CD4-positive, alpha-beta T cell treated with Interleukin-2 at 100 ng/mL for 4 hours (primary cell): ENCODE data around the gene PODN.
A peak's percentile ranks its signal among the peaks of the same experiment; 100 is the strongest.

Experiments
- DNase-seq: peaks from one replicate; pipeline ENCODE4 v3.0.0-alpha.2; 2020; ENCODE audit warnings: low spot score

PODN gene

DNA sequence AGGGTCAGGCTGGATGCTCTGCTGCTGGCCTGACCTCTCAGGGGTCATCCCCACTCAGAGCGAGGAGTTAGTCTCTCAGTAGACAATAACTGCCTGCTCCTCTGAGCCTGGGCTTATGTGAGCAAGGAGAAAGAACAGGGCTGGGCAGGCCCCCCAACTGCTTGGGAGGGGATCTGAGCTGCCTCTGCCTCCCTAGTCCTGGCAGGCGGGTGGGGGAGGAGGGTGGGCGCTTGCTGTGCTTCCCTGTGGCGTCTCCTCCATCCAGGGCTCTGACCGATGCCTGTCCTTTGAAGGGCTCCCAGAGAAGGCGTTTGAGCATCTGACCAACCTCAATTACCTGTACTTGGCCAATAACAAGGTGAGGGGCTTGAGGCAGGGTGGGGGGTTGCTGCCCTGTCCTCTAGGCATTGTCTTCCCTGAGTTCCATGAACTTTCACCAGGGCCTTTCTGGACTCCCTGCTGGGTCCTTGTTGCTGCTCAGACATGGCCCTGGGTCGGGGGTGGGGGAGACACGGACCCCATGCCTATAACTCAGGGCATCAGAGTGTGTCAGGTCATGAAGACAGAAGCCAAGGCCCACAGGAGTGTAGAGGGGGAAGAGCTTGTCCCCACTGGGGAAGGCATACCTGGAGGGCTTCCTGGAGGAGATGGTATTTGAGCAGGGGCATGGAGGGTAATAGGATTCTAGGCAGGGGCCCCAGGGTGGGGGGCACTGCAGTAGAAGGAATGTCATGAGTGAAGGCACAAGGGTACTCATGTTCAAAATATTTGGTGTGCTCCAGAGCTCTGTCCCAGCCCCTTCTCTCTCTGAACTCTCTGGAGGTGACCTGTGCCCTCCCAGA is 12.5 kb downstream of the PODN start:
- no peak for DNase-seq

DNA sequence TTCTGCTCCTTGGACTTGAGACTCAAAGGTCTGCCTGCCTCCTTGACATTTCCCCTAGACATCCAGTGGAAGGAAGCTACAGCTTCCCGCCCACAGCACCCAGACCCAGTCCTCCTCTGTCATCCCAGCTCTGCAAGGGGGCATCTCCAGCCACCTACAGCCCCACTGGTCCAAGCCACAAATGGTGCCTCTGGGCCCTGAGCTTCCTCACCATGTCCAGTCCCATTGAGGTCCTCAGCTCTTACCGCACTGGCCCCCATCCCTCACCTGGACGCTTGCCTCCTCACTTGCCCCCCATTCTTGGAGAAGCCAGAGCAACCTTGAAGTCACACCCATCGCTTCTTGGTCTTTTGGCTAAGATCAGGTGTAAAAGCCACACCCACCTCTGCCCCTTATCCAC is 13.2 kb downstream of the PODN start:
- DNase-seq = no peak

DNA sequence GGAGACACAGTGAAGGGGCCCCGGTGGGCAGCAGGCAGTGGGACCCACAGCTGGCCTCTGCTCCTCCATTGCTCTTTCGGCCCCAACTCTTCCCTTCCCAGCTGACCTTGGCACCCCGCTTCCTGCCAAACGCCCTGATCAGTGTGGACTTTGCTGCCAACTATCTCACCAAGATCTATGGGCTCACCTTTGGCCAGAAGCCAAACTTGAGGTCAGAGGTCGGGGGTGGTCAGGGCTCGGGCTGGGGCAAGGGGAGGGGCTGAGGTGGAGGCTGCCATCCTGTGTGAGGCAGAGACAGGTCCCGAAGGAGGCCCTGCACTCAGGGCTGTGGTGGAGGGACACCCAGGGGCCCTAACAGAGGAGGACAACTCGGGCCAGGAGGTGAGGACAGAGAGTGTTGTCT is 13.7 kb downstream of the PODN start:
- DNase-seq = no peak

DNA sequence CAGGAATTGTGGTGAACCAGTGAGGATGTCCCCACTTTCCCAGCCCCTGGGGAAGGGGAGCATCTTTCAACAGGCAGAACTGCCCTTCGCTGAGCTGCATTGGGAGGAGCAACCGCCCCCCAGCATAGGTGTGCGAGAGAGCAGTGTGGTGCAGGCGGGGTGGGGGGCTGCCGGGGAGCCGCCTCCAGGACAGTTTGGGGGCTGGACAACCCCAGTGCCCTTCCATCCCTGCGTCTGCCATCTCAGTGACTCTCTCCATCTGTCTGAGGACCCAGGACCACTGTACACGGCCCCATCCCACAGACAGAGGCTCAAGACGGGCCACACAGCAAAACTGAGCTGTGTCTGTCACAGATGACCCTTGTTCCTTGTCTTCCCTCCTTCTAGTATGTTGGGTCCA is 14.2 kb downstream of the PODN start:
- no peak for DNase-seq

DNA sequence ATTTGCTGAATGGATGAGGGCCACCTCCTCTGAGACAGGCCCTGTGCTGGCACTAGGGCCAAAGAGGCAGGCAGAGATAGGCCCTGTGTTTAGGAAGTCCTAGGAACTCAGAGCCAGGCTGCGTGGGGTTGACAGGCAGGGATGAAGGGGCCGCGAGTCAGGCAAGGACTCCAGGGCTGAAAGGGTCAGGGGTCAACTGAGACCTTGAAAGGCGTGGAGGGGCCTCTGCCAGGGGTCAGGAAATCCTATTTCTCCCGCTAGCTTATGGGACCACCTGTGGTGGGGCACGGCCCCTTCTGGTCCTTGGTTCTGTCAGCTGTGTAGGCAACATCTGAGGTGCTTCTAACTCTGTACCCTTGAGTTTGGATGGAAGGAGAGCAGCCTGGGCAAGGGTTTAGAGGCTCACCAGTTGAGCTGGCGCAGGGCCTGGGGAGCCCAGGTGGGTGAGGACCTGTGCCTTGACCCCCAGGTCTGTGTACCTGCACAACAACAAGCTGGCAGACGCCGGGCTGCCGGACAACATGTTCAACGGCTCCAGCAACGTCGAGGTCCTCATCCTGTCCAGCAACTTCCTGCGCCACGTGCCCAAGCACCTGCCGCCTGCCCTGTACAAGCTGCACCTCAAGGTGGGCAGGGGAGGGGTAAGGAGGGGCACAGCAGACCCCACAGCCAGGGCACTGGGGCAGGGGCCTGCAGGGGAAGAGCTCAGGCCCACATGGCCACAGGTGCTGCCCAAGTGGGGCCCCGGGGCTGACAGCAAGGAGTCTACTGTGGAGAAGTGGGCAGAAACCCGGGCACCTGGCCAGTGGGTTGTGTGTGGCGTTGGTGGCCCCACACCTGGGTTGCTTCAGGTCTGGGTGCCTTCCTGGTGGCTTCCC is 14.9 kb downstream of the PODN start:
- no peak for DNase-seq

DNA sequence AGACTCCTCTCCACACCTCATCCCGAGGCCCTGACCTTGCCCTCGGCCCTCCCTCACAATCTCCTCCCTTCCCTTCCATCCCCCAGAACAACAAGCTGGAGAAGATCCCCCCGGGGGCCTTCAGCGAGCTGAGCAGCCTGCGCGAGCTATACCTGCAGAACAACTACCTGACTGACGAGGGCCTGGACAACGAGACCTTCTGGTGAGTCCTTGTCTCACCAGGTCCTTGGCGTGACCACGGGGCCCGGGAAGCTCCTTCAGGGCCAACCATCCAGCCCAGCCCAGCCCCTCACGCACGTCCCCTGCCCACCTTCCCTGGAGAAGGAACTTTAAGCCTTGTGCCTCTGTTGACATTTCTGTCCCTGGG is 15.6 kb downstream of the PODN start:
- DNase-seq = no peak

DNA sequence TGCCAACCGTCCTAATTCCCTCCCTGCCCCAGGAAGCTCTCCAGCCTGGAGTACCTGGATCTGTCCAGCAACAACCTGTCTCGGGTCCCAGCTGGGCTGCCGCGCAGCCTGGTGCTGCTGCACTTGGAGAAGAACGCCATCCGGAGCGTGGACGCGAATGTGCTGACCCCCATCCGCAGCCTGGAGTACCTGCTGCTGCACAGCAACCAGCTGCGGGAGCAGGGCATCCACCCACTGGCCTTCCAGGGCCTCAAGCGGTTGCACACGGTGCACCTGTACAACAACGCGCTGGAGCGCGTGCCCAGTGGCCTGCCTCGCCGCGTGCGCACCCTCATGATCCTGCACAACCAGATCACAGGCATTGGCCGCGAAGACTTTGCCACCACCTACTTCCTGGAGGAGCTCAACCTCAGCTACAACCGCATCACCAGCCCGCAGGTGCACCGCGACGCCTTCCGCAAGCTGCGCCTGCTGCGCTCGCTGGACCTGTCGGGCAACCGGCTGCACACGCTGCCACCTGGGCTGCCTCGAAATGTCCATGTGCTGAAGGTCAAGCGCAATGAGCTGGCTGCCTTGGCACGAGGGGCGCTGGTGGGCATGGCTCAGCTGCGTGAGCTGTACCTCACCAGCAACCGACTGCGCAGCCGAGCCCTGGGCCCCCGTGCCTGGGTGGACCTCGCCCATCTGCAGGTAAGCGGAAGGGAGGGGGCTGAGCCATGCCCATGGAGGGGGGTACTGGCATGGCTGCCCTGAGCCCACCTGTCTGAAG is 16.5 kb downstream of the PODN start:
- DNase-seq = no peak

DNA sequence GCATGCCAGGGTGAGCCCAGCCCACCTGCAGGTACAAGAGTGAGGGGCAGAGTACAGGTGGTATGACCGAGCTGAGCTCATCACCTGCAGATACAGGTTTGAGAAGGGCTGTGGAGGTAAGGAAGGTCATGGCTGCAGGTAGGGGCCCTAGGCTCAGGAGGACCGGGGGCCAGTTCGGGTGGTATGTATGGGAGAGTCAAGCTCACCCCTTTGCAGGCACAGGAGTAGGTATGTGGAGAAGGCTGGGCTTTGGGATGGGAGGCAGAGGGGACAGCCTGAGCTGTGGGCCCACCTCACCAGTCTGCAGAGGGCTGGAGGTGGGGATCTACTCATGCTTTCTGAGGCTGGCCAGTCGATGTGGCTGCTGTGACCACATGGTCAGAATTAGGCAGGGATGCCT is 17.2 kb downstream of the PODN start:
- no peak for DNase-seq

DNA sequence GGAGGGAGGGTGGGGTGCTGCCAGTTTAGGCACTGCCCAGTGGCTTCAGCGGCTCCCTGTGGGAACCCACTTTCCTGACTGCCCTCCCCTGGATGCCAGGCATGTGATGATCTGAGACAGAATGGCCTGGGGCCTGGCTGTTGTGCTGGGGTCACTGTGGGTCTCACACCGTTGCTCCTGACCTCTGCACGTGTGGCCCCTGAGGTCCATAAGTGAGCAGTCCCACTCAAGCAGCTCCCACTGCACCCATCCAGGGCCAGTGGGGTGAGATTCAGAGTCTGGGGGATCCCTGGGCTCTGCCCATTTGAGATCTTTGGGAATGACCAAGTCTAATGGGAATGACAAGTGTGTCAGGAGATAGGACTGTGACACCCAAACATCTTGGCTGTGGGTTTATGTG is 18.0 kb downstream of the PODN start:
- DNase-seq = no peak

DNA sequence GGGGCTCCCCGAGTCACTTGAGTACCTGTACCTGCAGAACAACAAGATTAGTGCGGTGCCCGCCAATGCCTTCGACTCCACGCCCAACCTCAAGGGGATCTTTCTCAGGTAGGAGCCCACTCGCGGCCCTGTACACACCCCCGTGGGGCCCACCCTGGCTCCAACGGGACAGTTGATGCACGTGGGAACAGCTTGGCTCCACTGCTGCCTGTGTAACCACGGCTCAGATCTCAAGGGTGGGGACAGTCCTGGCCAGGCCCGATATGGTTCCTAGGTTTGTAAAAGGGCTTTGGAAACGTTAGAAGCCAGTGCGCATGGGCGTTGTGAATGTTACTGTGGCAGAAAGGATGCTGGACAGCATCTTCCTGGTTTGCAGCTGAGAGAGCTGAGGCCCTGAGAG is 18.8 kb downstream of the PODN start:
- DNase-seq = no peak

DNA sequence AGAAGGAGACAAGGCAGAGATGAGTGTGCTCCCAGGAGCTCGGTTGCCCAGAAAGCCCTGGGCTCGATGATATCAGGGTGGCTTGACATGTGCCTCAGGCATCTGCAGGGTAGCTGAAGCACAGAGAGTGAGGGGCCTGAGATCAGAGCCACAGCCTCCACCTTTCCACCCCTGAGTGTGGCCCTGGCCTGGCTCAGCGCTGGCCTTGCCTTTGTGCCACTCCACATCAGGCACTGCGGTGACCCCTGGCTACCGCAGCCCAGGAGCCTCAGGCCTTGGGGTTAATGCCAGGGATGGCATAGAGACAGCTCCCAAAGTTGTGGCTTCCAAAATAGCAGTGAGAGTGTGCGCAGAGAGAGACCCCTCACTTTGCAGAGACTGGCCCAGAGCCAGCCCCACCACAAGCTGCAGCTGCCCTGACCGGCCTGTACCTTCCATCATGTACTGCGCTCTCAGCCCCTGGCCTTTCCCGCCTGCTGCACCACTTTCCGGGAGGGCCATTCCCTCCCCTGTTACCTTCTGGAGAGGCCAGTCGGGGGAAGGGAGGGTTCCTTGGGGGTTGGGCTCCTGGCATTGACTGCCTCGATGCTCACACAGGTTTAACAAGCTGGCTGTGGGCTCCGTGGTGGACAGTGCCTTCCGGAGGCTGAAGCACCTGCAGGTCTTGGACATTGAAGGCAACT is 19.5 kb downstream of the PODN start:
- no peak for DNase-seq

DNA sequence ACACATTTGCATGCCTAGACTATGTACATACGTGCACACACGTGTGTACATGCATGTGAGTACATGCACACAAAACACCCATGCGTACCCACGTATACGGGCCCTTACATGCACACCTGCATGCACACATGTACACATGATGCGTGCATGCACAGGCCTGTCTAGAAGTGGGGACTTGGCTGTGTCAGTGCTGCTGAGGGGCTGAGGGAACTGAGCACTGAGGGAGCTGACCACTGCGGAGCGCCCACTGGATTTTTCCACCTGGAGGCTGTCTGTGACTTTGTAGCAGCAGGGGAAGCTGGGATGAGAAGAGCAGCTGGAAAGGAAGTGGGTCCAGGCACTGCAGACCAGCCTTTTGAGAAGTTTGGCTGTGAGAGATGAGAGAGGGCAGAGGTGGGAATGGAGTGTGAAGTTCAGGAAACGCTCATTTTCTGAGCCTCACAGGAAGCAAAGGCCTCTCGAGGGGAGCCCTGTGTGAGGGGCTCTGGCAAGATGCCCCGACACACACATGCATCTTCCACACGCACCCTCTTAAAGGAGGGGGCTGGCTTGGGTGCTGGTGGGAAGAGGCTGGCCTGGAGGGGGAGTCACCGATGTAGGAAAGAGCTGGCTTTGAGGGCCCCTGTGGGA is 20.9 kb downstream of the PODN start:
- DNase-seq = no peak

DNA sequence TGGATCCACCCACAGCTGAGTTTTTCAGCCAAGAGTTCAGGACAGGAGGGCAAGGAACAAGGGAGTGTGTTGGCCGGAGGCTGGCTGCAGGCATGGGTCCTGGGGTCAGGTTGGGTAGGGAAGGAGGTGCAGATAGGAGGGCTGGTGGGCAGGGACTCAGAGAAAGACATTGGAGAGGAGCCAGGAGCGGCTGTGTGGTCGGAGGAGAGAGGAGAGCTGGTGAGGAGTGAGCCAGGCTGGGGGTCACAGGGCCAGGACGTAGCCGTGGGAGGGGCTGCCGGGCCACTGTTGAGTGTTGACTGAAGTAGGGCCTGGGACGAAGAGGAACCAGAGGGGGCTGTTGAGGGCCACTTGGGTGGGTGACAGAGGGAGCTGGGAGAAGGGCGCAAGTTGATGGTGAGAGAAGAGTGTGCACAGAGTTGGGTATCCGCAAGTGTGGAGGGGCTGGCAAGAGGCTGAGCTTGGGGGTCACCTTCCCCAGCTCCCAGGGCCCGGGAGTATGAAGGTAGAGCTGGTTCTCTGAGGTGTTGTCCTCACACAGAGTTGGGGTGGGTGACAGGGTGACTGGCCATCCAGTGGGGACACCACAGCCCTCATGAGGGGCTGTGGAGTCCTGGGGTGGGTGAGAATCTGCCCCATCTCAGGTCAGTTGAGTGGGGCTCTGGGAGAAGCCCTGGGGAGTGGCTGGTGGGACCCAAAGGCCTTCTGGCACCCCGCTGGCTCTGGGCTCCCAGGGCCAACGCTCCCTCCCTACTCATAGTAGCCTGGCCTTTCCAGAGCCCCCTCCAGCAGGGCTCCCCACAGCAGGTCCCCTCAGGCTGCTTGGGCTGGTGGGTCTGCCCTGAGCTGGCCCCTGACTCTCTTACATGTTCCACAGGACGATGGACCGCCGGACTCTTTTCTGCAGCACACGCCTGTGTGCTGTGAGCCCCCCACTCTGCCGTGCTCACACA is 21.9 kb downstream of the PODN start:
- DNase-seq = no peak

DNA sequence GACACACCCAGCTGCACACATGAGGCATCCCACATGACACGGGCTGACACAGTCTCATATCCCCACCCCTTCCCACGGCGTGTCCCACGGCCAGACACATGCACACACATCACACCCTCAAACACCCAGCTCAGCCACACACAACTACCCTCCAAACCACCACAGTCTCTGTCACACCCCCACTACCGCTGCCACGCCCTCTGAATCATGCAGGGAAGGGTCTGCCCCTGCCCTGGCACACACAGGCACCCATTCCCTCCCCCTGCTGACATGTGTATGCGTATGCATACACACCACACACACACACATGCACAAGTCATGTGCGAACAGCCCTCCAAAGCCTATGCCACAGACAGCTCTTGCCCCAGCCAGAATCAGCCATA is 22.6 kb downstream of the PODN start:
- DNase-seq = peak; percentile 44

DNA sequence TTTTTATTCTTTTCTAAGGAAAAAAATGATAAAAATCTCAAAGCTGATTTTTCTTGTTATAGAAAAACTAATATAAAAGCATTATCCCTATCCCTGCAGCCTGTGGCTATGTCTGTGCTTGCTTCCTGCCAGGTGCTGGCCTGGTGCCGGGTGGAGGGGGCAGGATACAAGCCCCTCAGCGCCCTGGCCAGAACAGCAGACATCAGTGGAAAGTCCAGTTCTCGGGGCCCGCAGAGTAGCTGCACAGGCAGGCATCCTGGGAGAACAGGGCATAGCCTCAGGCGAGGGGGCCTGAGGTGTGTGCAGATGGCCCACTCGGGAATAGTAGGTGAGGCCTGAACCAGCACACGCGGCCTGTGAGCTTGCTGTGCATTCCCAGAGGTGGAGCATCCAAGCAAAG is 23.4 kb downstream of the PODN start:
- DNase-seq = no peak

DNA sequence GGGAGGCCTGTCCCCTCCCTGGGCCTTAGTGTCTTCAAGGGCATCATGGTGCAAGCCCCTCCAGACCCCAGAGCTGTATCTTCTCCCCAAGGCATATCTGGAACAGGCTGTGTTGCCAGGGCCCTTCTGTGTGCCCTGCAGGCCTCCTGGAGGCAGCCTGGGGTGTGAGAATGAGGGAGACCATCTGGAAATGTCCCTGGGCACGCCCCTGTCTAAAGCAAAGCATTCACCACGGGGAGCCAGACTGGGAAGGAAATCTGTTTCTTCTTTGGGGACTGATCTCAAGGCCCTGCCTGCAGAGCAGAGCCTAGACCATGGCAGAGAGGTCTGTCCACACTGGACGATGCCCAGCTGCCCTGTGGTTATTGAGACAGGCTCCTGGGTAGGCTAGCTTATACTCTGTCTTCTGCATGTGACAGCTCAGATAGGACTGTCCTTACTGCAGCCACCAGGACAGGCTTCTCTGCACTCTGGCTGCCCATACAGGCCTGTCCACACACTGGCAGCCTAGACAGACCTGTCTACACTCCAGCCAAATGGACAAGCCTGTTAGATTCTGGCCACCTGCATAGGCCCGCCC is 24.6 kb downstream of the PODN start:
- no peak for DNase-seq

DNA sequence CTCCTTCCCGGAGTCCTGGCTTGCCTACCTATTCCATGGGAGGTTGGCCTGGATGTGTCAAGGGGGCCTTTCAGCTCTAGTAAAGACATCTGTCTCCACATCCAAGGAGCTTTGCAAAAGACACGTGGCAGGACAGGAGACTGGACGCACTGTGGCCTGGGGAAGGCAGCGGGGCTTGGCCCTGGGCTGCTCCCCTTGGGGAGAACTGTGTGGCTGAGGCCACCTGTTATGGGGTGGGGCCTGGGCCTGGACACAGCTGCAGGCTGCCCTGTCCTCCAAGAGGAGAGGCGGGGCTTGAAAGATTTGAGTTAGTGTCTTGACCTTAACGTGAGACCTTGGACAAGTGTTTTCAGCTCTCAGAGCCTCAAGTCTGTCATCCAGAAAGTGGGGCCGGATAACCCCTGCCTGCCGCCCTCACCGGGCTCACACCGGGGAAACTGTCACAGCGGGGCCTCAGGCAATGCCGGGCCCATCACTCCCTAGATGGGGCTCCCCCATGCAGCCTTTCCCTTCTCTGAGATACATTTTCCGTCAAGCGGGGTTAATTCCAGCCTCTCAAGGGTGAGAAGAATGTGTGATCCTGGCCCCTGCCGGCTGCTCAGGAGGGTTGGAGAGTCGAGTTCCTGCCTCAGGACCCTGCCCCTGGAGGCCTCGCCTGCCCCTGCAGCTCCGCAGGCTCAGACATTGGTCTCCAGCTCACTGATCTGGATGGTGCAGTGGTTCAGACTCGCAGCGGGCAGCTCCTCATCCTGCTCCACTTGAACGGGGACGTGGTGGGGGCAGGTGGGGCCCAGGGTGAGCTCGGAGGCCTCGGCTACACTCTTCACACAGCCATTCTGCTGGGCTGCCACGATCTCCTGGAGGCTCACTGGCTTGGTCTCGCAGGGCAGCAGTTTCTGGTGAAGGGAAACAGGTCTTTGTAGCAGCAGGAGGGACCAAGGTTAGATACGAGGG is 25.6 kb downstream of the PODN start:
- DNase-seq = no peak

DNA sequence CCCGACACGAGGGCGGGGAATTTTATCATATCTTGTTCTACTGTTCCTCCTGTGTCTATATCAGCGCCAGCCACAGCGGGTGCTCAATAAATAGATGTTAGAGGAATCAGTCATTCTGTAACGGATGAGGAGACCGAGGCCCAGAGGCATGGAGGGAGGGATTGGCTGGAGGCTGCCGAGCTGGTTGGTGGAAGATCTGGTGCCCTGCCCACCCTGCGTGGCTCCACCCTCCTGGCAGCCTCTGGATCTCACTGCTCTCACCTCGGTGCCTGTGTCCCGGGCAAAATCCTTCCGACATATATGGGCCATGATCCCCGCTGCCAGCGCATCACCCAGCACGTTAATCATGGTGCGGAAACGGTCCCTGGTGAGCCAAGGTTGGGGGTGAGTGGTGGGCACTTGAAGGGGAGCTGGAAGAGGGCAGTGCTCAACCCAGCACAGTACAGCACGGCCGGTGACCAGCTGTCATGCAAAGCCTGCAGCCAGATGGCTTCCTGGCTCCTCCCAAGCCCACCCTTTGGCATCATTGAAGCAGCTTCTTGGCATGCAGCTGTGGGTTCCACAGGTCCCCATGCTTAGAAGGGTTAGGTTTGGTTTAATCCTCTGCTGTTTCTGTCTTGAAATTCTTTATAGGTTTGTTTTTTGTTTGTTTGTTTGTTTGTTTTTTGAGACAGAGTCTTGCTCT is 26.7 kb downstream of the PODN start:
- no peak for DNase-seq
